Choroid plexus epithelial cell (primary cell): ENCODE measurements around the gene TMEM158.

Experiments
- DNase-seq: peaks from one replicate; pipeline ENCODE4 v3.0.0-alpha.2; 2010; ENCODE audit warnings: low read depth
- H3K4me3 ChIP-seq: 2 replicates; pipeline ENCODE4 v1.5.1; 2011; ENCODE audit warnings: low read depth, mild to moderate bottlenecking, control low read depth, low read length, moderate library complexity
- TF ChIP-seq, protein P1 (sequence below): conservative IDR thresholded peaks from 2 replicates; pipeline ENCODE4 v1.5.1; 2011; ENCODE audit warnings: low read depth, mild to moderate bottlenecking, control low read depth, inconsistent platforms, low read length, moderate library complexity

Gene TMEM158

DNA sequence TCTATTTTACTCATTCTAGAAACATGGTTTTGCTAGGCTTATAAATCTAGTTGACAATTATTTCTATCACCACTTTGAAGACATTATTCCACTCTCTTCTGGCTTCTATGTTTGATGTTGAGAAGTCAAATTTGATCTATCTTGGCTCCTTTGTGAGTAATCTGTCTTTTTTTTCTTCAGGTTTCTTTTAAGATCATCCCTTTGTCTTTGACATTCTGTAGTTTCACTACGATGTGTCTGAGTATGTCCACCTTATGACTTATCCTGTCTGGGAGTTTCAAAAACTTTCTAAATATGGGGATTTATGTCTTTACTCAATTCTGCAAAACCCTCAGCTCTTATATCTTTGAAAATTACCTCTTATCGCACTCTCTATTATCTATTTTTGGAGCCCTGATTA, 41.0 kb upstream of the TMEM158 start:
- no peak for DNase-seq
- TF ChIP-seq, protein P1, sequence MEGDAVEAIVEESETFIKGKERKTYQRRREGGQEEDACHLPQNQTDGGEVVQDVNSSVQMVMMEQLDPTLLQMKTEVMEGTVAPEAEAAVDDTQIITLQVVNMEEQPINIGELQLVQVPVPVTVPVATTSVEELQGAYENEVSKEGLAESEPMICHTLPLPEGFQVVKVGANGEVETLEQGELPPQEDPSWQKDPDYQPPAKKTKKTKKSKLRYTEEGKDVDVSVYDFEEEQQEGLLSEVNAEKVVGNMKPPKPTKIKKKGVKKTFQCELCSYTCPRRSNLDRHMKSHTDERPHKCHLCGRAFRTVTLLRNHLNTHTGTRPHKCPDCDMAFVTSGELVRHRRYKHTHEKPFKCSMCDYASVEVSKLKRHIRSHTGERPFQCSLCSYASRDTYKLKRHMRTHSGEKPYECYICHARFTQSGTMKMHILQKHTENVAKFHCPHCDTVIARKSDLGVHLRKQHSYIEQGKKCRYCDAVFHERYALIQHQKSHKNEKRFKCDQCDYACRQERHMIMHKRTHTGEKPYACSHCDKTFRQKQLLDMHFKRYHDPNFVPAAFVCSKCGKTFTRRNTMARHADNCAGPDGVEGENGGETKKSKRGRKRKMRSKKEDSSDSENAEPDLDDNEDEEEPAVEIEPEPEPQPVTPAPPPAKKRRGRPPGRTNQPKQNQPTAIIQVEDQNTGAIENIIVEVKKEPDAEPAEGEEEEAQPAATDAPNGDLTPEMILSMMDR, result no peak
- no peak overlapping the region for H3K4me3 ChIP-seq

DNA sequence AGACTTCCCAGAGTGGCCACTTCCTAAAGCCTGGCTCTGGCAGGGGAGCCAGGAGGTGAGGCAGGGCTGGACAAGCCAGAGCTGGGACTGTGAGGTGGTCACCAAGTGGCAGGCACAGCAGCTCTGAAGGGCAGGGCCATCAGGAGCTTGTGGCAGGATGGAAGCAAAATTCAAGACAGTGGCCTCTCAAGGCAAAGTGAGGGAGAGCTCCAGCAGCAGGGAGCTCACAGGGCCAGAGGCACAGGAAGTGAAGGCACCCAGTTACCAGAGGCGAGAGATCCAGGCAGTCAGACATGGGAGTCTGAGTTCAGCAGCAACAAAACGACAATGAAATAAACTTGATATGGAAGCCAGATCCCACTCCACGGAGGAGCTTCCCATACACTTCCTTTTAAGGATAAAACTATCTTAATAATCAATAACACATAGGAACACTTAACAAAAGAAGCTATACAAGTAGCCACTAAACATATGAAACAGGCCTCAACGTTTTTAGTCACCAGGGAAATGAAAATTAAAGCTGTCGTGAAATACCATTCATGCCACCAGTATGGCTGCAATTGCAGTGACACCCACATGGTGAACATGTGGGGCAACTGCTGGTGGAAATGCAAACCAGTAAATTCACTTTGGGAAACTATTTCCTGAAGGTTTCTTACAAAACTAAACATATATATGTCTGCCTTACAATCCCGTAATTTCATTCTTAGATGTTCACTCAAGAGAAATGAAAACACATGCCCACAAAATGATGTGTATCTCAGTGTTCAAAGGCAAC, 35.4 kb upstream of the TMEM158 start:
- TF ChIP-seq, protein P1, result no peak
- no peak overlapping the region for H3K4me3 ChIP-seq
- DNase-seq, result no peak

DNA sequence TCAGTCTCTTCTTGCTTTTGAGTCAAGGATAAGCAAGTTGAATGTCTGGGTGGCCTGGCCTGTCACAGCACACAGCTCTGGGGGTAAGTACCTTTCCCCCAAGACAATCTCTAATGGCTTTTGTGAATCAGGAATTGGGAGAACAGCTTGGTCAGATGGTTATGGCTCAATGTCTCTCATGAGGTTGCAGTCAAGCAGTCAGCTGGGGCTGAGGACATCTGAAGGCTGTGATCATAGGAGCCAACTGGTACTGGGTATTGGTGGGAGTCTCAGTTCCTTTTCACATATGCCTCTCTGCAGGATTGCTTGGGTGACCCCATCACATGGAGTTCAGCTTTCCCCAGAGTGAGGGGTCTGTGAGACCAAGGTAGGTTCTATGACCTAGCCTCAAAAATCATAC, 33.0 kb upstream of the TMEM158 start:
- H3K4me3 ChIP-seq, result no peak overlapping the region
- TF ChIP-seq, protein P1, result no peak
- DNase-seq, result no peak

DNA sequence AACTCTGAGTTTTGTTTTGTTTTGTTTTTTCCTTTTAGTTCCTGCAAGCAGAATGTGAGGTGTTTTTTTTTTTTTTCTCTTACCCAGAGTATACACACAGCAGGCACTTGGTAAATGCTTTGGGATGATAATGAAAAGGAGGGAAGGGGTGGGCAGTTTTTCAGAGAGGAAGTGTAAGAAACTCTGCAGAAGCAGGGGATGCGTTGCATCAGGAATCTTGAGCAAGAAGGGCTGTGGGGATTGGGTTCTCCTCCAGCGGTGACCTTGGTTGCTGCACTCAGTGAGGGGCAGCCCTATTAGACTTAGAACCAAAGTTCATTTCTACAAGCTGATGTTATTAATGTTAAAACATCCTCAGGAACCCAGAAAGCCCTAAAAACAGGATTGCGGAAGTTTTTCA, 32.2 kb upstream of the TMEM158 start:
- peak; percentile 13 for DNase-seq
- TF ChIP-seq, protein P1, result no peak
- H3K4me3 ChIP-seq, result no peak overlapping the region

DNA sequence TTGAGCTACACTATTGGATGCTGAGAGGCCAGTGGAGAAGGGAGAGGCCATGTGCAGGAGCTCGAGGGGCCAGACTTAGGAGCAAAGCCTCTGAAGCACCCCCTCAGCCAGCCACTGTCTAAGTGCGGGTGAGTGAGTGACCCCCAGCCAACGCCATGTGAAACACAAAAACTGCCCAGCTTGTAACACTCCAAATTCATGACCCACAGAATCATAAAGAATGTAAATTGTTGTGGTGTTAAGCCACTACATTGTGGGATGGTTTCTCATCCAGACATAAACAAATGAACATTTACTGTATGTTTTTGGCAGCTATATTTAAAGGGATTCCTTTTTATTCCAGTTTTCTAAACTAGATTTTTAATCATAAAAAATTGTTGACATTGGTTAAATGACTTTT, 27.2 kb upstream of the TMEM158 start:
- TF ChIP-seq, protein P1, result no peak
- H3K4me3 ChIP-seq, result no peak overlapping the region
- DNase-seq, result no peak

DNA sequence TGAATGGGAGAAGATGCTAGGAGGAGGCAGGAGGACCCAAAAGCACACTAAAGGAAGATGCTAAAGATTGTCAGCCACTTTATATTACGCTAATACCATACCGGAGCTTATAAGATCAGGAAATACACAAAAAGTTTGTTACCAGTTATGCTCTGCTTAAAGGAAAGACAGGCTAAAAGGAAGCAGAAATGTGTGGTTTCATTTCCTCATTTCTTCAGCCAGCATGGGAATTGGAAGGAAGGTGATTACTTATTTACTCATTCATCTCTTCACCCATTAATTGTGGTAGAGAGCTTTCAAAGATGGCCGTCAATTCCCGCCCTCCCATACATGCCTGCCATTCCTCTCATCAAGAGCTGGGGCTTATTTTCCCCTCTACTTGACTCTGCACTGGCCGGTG, 26.7 kb upstream of the TMEM158 start:
- TF ChIP-seq, protein P1, result no peak
- no peak for DNase-seq
- no peak overlapping the region for H3K4me3 ChIP-seq

DNA sequence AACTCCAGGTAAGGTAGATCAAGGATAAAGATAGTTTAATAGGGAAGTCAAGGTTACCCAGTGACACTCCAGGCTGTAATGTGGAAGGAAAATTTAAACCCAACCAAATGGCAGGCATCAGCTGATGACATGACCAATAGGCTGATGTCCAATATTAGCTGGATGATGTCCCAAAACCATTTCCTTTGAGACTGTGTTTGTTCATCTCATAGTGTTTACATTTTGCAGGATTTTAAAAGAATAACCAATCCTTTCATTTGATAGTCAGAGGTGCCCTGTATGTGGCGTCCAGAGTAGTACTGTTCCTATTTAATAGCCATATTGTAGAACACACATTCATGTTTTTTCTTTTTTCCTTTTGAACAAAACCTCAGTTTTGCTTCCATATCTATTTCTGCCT, 23.3 kb upstream of the TMEM158 start:
- TF ChIP-seq, protein P1, result no peak
- DNase-seq, result no peak
- no peak overlapping the region for H3K4me3 ChIP-seq
